GM18499 (cell line): ENCODE data around the gene GAS2.

ENCODE experiments used
- ATAC-seq: cut with Tn5 transposase; IDR thresholded peaks from one replicate; pipeline ENCODE4 v1.9.1; 2021; ENCODE audit warnings: moderate number of reproducible peaks; ENCODE audit not compliant: insufficient read depth, unreplicated experiment

GAS2 gene

DNA sequence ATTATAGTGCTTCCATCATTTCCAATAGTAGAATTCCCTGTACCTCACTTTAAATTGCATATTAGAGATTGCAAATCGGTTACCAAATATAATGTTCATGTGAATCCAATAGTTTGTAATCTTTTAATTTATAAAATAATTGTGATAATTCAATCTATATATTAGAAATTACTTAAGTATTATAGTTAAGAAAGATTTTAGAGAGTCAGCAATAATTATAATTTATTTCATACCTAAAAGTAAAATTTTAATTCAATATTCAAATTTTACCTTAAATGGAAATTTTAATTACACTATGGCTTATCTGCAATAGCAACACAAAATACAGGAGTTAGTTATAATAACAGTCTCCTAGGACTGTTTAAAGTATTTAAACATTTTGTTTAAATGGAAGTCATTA lies 180.3 kb downstream of the GAS2 start:
- ATAC-seq, result no peak

- ATAC-seq, result no peak
These were observed 185.1 kb downstream of the GAS2 start for GRCh38 chr11:22851477-22851876.

DNA sequence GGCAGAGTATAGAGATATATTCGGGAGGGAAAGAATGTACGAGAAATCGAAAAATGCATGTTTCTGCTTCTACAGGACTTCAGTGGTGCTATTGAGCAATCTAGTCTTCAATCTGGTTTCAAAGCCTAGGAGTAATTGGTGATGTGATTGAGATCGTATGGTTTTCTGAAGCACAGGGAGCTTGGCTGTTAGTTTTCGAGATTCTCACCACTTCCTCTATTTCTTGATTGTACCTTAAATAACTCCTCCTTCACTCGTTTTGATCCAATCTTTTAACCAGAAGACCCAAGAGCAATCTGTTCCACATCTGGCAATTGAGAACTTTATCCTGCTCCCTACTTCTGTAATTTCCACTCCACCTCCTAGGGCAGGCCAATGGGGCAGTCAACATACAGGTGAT lies 193.3 kb downstream of the GAS2 start:
- no peak for ATAC-seq

DNA sequence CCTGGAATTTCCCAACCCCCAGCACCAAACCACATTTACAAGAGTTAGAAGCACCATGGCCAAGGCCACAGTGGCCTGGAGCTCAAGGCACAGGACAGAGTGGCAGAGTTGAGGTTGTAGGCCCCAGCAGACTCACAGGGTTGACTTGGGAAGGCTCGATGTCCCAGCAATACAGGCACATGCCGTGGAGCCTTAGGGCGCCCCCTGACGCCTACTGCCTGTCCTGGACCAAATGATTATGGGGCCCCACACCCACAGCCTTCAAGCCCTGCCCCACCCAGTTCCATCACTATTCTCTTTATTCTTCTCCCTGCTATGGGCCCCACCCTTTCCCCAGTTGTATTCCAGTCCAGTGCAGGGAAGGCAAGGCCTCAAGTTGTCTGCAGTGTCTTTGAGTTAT lies 193.8 kb downstream of the GAS2 start, which contains the start of gene CCDC179:
Gene CCDC179 (minus strand): TSS at position 234 of the 400 bp plus-strand sequence. CDS start 53 bp downstream, at position 181.
- ATAC-seq, result no peak
